GM19193 (cell line): ENCODE measurements around the gene ZNF615.

Source experiments
- POLR2A ChIP-seq: IDR thresholded peaks from 4 replicates; pipeline ENCODE4 v1.6.1; 2011; ENCODE audit not compliant: insufficient read depth, insufficient read length; ENCODE audit errors: extremely low read depth

ZNF615 gene

DNA sequence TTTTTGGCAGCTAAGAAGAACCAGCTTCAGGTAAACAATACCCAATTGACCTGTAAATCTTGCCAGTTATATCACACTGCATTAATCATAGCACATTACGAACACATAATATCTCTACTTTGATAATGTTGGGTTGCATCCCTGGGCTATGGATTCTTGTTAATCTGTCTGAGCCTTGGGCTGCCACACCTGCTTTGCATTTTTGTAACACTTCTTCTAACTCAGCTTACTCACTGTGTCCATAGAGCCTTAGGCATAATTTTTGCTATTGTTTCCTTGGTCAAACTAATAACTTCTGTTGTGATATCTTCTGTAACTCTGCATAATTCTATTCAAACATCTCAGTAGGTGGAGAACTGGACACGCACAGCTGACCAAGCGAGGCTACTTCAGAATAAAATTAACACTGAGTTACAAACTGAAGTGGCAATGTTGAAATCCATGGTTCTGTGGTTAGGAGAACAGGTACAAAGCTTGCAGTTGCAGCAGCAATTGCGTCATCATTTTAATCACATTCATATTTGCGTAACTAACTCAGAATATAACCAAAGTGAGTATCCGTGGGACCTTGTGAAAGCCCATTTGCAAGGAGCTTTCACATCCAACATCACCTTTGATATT, 27.8 kb downstream of the ZNF615 start:
- no peak for TF ChIP-seq POLR2A

DNA sequence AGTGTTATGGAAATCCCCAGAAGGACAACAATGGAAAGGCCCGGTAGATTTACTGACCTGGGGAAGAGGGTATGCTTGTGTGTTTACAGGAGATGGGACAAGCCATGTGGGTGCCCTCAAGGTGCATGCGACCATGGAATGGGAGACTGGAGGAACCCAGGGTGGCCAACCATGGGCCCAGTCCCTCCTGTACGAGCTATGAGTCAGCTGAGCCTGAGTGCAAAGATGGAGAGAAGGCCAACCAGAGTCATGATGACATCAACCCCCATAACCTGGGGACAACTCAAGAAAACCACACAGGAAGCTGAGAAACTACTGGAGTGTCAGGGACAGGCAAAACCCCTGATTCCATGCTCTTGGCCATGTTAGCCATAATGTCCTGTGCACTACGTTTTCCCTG, 29.1 kb downstream of the ZNF615 start:
- no peak for TF ChIP-seq POLR2A

DNA sequence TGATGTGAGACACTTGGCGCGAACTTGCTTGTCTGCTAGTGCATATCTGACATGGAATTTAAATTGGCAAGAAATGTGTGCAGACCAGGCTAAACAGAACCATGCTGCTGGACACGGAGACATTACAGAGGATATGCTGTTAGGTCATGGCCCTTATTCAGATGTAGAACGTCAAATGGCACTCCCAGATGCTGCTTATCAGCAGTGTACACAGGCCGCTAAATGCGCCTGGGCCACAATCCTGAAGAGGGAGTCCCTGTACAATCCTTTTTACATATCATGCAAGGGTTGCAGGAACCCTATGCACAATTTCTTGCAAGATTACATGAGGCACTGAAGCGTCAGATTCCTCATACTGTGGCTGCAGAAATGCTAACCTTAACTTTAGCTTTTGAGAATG, 30.7 kb downstream of the ZNF615 start:
- TF ChIP-seq POLR2A = no peak

DNA sequence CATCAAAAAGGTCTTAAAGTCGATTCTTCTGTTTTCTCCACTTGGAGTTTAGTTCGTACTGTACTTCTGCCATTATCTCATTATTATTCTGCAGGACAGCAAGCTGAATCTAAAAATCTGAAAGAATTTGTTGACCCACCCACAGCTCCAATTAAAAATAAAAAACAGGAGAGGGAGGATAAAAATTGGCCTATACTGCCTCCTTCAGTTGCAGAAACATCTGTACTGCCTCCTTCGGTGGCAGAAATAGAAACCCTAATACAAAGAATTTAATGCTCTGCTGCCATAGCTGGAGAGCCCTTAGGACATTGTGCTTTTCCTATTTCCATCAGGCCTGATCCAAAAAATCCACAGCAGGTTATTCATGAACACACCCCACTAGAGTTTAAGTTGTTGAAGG, 31.2 kb downstream of the ZNF615 start:
- TF ChIP-seq POLR2A = no peak

DNA sequence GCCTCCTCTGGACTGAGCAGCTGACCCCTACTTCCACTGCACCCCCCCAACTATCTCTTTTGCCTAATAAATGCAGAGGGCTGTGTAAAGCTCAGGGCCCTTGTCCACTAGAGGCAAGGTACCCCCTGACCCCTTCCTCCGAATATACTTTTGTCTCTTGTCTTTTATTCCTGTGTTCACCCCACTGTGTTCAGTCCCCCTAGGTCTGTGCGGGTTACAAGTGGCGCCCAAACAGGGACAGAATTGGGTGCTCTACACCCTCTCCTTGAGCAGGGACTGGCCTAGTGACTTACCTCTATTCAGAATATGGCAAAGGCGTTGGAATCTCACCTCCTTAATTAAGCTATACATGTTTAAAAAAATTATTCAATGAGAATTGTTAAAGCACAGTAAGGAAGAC, 36.4 kb downstream of the ZNF615 start:
- TF ChIP-seq POLR2A = no peak

DNA sequence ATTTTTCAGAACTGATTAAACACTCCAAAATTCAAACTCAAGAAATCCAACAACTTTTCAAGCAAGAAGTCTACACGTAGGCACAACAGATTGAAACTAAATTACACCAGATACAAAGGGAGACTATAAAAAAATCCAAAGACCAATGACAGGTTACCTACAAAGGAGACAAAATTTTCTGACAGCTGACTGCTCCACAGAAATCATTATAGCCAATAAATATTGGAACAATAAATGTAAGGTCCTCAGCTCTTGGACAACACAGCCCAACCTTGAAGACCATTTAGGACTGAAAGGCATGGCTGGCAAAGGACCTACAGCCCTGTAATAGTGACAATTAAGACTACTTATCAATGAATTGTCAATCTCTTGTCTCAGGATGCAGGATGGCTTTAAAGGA, 37.3 kb downstream of the ZNF615 start:
- no peak for TF ChIP-seq POLR2A

DNA sequence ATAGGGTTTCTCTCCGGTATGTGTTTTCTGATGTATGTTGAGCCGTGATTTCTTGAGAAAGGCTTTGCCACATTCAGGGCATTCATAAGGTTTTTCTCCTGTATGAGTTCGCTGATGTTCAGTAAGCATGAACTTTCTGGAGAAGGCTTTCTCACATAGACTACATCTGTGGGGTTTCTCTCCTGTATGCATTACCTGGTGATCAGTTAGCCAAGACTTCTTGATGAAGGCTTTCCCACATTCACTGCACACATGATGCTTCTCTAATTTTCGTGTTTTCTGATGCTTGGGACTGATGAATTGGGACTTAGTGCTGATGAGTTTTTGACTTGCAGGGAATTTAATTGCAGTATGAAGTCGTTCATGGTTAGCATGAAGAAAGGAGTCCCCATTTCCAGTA, 42.4 kb downstream of the ZNF615 start:
- no peak for TF ChIP-seq POLR2A

DNA sequence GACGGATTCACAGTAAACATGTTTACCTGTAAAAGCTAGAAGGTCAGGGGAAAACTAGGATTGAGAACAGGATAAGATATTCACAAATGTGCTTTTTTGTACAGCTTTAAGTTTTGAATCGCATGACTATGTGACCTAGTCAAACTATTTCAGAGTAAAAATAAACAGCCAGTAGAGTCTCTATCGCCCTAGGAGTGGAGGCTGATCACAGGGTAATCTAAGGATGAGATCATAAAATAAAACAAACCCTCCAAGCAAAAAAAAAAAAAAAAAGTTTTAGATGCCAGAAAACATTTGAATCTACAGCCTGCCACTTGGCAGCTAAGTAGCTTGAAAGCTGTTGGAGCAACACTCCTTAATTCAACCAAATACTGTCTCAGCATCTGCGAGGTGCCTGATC, 48.2 kb downstream of the ZNF615 start:
- no peak for TF ChIP-seq POLR2A

DNA sequence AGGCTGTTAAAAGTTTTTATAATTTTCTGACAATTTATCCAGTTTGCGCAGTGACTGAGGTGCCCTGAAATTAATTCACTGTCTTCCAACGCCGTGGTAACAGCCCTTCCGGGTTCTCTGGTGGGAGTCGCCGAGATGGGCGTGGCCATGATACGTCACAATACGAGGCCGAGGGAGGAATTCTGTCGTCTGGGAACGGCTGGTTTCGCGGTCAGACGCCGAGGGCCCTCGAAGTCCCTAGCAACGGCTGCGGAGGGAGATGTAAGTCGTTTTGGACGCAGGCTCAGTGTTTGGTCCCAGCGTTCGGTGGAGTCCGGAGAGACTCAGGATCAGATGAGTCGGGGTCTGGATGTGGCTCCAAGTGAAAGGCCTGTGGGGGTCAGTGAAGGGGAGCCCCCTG, 59.0 kb downstream of the ZNF615 start:
- no peak for TF ChIP-seq POLR2A

DNA sequence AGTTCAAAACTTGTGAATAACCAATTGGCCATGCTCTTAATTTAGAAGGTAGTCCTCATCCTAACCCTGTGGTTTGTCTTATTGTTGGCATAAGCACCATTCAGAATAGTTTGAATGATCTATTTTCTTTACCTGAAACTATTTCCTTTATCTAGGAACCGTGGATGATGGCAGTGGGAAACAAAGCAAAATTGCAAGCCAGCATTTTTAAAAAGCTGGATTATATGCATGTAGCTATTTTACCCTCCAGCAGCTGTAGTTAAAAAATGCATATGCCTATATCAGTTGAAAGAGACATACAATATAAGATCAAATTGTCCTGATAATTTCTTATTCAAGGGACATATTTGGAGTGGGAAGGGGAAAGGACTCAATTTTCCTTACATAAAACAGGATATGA, 61.4 kb downstream of the ZNF615 start:
- TF ChIP-seq POLR2A = no peak

DNA sequence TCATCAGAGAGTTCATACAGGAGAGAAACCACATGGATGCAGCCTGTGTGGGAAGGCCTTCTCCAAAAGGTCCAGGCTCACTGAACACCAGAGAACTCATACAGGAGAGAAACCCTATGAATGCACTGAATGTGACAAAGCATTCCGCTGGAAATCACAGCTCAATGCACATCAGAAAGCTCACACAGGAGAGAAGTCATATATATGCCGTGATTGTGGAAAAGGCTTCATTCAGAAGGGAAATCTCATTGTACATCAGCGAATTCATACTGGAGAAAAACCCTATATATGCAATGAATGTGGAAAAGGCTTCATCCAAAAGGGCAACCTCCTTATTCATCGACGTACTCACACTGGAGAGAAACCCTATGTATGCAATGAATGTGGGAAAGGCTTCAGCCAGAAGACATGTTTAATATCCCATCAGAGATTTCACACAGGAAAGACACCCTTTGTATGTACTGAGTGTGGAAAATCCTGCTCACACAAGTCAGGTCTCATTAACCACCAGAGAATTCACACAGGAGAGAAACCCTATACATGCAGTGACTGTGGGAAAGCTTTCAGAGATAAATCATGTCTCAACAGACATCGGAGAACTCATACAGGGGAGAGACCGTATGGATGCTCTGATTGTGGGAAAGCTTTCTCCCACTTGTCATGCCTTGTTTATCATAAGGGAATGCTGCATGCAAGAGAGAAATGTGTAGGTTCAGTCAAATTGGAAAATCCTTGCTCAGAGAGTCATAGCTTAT, 63.0 kb downstream of the ZNF615 start:
- TF ChIP-seq POLR2A = no peak
